SKM-1 treated with dmso at 0.1 percent for 144 hours (cell line): Measurements from ENCODE around the gene SLC25A21.
"Not testable (repeated sequence)": the region's sequence is repeated elsewhere in the genome, so short reads cannot be mapped to it uniquely, and the experiment has no call there.

Experiments
- DNase-seq: peaks from one replicate; lab custom pipeline; 2025; ENCODE audit not compliant: unreplicated experiment; lab: John Stamatoyannopoulos, UW

SLC25A21 gene

DNA sequence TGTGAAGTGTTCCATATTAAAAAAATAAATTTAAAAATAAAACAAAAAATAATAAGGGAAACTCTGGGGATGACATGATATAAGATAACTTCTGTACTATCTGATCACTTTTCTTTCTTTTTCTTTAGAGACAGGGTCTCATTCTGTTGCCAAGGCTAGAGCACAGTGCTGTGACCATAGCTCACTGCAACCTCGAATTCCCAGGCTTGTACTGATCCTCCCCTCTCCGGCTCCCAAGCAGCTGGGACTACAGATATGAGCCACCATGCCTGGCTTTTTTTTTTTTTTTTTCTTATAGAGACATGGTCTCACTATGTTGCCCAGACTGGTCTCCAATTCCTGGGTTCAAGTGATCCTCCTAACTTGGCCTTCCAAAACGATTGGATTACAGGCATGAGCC lies 14.9 kb upstream of the SLC25A21 start:
- no peak for DNase-seq

DNA sequence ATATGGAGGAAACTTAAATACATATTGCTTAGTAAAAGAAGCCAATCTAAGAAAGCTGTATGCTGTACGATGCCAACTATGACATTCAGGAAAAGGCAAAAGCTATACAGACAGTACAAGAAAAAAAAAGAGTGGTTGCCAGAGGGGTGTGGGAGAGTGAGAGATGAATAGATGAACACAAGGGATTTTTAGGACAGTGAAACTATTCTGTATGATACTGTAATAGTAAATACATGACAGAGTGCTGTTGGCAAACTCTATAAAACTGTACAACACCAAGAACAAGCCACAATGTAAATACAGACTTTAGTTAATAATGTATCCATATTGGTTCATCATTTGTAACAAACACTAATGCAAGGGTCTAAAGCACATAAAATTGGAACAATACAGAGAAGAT lies 14.5 kb upstream of the SLC25A21 start:
- no peak for DNase-seq

DNA sequence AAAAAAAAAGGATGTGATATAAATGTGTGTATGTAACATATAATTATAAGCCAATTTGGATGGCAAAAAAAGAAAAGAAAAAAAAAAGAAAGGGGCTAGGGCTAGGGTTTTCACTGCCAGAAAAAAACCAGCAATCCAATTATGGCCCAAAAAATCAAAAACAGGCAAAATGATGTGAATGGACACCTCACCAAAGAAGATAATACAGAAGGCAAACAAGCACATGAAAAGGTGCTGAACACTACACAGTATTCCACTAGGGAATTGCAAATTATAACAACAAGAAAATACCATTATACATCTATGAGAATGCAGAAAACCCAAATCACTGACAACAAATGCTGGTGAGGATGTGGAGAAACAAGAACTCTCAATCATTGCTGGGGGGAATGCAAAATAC lies 13.3 kb upstream of the SLC25A21 start:
- DNase-seq: no peak

DNA sequence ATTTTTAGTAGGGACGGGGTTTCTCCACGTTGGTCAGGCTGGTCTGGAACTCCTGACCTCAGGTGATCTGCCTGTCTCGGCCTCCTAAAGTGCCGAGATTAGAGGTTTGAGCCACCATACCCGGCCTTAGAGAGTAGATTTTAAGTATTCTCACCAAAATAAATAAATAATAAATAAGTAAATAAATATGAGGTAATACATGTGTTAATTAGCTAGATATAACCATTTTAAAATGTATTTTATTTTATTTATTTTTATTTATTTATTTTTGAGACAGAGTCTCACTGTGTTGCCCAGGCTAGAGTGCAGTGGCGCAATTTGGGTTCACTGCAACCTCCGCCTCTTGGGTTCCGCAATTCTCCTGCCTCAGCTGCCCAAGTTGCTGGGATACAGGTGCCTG lies 12.1 kb upstream of the SLC25A21 start:
- DNase-seq: not testable (repeated sequence)

DNA sequence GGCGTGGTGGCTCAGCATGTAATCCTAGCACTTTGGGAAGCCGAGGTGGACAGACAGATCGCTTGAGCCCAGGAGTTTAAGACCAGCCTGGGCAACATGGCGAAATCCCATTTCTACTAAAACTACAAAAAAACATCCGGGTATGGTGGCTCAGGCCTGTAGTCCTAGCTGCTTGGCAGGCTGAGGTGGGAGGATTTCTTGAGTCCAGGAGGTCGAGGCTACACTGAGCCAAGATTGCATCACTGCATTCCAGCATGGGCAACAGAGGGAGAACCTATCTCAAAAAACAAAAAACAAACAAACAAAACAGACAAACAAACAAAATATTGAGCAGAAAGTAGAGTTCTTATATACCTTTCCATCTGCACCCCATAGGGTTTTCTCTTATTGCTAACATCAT lies 9.0 kb upstream of the SLC25A21 start:
- DNase-seq: no peak

DNA sequence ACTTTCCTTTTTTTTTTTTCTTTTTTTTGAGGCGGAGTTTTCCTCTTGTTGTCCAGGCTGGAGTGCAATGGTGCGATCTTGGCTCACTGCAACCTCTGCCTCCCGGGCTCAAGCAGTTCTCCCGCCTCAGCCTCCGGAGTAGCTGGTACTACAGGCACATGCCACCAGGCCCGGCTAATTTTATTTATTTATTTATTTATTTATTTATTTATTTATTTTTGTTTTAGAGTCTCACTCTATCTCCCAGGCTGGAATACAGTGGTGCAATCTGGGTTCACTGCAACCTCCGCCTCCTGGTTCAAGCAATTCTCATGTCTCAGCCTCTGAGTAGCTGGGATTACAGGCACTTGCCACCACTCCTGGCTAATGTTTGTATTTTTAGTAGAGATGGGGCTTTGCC lies 8.5 kb upstream of the SLC25A21 start:
- DNase-seq: not testable (repeated sequence)

DNA sequence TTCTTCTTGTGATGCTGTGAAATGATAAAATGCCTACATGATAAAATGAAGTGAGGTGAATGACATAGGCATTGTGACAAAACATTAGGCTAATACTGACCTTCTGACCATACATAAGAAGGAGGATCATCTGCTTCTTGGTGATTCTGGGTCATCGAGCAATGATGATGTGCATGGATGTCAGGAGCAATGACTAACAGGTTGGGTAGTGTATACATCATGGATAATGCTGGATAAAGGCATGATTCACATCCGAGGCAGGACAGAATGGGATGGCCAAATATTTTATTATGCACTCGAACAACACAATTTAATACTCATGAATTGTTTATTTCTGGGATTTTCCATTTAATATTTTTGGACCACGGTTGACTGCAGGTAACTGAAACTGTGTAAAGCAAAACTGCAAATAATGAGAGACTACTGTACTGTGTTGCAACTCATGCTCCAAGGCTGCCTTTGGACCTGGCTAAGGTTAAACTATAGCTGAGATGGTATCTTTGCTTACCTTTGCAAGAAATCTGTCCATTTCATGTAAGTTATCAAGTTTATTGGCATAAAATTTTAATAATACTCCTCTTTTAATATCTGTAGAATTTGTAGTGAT lies 7.6 kb upstream of the SLC25A21 start:
- no peak for DNase-seq

DNA sequence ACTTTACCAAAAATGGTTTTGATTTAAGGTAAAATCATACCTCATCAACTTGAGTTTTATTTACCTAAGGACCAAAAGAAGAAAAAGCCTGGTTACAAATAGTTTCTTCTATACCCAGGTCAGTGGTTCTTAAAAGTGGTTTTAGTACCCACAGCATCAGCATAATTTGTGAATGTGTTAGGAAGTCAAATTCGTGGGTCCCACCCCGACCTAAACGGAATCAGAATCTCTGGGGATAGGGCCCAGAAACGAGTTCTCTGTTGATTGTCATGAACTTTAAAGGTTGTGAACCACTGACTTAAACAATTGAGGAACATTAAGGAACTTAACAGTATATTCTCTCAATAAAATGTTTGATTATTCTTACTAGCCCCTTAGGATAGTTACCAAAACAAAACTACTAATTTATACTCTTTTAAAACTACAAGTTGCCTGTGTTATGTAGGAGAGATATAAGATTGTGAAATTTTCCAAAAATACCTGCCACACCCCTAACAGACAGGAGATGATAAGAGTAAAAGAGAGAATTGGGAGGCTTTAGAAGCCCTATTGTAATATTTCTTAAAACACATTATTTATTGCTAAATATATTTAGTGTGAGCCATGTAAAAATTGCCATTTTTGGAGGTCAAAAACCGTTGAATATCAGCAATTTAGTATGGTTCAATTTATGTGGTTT lies 669 bp upstream of the SLC25A21 start:
- no peak for DNase-seq

DNA sequence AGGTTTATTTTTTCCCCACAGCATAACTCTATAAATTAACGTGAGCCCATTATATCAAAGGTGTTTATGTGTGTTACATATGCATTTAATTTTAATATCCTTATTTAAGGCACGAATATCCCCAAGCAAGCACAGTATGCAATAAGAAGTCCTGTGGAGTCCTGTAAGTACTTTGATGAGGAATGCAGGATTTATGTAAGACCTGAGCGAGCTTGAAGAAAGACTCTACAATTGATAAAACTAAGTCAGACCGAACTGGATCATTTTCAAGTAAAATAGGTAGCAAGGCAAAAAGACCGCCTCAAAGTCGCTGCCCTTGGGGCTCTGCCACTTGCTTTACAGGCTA lies 755 bp downstream of the SLC25A21 start:
- no peak for DNase-seq

DNA sequence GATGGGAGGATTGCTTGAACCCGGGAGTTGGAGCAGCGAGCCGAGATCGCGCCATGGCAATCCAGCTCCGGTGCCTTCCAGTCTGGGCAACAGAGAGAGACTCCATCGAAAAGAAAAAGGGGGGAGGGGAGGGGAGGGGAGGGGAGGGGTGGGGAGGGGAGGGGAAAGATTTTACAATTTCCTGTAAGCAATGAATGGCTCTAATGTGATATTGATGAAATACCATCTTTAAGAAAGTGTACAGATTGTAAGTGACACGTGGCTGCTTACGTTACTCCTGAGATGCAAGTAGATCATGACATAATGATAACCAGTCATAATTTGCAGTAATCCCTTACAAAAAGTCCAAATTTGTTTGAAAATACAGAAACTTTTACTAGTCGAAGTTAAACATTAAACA lies 1.4 kb downstream of the SLC25A21 start:
- no peak for DNase-seq

DNA sequence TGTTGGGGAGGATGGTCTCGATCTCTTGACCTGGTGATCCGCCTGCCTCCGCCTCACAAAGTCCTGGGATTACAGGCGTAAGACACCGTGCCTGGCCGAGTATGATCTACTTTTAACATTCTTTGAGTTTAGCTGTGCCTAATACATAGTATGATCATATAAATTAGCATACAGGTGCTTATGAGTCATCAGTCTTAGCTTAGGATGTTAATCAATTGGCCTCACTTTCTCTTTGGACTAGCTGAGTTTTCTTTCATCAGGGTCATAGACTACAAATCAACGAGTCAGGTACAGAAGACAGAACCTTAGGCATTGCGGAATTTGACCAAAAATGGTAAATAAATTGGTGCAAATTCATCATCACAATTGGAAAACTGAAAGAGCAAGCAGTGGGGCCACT lies 2.2 kb downstream of the SLC25A21 start:
- DNase-seq: no peak

DNA sequence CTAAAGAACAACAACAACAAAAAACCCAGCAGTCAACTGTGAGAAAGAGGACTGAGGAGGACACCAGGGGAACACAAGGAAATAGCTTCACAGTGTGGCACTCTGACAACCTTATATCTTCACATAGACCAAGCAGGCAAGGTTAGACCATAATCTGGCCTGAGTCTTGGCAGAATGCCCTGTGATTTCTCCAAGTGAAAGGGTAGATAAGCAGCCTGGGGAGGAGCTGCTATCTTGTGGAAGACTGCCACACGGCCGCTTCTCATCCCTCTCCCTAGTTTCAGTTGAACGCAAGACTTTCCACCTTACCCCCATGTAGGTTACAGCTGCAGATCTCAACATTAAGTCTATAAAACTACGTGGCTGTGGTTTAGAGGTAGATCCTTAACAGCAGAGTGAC lies 3.7 kb downstream of the SLC25A21 start:
- no peak for DNase-seq

DNA sequence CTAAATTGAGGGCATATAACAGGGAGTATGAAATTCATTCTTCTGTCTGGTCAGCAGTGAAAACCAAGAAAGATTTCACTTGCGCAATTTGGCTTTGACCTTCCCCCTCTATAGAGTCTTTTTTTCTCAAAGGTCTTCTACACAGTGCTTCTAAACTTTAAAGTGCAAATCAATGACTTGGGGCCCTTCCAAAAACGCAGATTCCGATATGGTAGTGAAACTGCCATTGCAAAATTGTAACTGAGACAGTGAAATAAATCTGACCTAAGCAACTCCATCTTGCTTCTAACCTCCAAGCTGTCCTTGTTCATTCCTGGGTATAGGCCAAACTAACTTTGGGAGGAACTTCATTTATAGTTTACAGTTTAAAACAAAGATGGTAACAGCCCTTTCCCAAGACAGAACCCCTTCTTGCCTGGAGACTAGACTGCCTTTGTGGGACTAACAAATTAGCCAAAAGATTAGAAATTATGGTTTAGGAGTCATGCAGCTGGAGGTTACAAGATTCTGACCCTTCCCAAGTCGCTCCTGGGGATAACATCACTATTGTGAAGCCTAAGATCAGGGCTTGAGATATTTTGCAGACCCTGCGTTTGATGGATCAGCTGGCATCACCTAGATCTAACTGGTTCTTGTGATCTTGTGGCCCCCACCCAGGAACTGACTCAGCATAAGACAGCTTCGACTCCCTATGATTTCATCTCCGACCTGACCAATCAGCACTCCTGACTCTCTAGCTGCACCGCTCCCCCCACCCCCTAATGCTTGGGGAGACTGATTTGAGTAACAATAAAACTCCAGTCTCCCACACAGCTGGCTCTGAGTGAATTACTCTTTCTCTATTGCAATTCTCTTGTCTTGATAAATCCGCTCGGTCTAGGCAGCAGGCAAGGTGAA lies 5.0 kb downstream of the SLC25A21 start:
- no peak for DNase-seq

DNA sequence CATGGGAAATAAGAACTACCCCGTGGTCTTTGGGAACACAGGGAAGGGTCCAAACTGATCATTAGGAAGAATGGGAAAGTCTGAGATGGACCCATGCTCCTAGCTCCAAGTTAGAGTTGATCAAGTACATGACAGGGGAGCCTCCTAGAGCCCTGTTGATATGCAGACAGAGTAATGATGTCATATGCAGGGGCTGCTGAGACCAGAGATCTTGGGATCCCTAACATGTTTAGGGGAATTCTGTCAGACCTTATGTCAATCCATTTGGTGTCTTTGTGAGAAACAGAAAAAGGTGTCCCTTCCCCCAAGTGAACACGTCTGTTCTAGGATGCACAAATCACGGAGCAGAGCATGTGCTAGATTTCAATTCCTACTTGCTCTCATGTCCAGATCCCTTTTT lies 6.6 kb downstream of the SLC25A21 start:
- no peak for DNase-seq

DNA sequence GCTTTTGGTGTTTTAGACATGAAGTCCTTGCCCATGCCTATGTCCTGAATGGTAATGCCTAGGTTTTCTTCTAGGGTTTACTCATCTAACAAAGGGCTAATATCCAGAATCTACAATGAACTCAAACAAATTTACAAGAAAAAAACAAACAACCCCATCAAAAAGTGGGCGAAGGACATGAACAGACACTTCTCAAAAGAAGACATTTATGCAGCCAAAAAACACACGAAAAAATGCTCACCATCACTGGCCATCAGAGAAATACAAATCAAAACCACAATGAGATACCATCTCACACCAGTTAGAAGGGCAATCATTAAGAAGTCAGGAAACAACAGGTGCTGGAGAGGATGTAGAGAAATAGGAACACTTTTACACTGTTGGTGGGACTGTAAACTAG lies 10.1 kb downstream of the SLC25A21 start:
- not testable (repeated sequence) for DNase-seq

DNA sequence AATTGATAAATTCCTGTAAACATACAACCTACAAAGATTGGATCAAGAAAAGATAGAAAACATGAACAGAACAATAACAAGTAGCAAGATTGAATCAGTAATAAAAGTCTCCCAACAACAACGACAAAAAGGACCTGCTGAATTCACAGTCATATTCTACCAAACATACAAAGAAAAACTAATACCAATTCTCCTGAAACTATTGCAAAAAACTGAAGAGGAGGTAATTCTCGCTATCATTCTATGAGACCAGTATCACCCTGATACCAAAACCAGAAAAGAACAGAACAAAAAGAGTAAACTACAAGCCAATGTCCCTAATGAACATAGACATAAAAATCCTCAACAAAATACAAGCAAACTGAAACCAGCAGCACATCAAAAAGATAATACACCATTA lies 14.4 kb downstream of the SLC25A21 start:
- DNase-seq: no peak

DNA sequence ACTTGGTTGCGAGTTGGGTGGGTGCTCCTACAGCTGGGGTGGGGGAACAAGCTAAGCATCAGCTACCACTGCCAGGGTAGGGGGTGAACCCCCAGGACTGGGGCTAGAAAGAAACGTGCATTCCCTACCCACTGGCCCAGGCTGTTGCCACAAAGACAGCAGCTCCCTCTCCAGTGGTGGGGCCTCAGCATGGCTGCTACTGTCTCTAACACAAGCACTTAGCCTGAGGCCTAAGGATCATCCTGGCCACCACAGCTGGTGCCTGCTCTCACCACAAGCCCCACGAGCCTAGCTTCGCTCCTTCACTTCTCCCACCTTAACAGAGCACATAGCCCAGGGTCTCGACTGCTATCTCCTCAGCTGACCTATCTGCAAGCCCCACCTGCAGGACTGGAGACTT lies 18.9 kb downstream of the SLC25A21 start:
- no peak for DNase-seq

DNA sequence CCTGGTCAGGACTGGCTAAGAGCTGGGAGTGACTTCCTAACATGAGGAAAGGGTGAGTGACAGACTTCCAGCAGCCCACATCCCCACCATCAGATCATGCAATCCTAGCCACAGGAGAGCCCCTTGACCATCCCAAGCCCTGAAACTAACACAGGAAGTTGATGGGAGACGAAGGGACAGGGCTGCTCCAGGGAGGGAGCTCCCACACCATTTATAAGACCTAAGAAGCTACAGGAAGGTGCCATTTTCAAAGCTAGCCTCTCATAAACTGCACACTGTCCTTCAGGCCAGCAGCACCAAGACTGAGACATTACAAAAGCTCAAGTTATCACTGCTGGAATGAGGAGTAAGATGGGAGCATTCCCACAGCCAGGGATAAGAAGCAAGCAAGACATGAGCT lies 19.4 kb downstream of the SLC25A21 start:
- DNase-seq: no peak

DNA sequence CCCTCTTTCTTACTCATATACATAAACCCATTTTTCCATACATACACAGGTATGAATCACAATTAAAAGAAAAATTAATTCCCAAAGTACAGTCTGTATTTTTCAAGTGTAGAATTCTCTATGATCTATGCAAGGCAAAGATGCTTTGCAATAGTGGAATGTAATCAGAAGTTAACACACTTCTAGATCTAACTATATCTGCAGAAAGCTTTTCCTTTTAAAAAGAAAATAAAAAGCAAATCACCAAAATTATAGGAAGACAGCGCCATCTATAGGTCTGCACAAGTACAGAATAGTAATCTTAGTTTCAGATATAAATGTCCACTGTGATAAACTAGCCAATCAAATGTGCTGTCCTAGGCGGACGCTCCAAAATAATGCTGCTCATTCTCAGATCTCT lies 22.0 kb downstream of the SLC25A21 start:
- DNase-seq: peak; percentile 30

DNA sequence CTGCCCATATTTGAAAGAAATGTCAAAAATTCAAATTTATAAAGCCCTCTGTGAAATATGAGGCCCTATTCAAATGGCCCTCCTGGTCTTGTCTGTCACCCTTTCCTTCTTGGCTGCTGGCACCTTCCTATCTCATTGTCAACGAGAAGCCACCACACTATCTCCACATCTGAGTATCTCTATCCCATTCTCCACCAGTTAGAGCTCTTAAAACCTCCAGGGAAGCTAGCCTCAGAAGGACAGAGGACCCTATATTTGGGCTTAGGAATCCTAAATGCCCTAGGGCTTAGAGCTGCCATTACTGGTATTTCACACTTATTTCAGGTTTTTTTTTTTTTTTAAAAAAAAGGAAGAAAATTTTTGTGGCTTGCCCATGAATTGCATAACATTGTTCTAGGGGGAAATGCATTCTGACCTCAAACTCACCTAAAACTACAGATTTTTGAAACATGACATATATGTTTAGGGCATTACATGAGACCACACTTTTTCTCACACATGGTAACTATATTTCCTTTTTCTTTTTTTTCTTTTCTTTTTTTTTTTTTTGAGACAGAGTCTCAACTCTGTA lies 25.0 kb downstream of the SLC25A21 start:
- DNase-seq: peak; percentile 71

DNA sequence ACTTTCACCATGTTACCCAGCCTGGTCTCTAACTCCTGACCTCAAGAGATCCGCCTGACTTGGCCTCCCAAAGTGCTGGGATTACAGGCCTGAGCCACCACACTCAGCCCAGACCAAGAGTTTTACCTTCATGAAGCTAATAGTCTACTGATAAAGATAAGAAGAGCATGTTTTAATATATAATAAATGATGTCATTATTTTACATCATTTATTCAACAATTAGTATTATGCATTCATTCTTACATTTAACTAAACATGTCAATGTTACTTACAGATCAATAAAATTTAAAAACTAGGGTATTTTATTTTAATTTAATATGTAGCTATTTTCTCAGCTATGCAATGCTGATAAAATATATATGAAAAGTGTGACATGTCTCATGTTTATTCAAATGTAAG lies 26.0 kb downstream of the SLC25A21 start:
- not testable (repeated sequence) for DNase-seq

DNA sequence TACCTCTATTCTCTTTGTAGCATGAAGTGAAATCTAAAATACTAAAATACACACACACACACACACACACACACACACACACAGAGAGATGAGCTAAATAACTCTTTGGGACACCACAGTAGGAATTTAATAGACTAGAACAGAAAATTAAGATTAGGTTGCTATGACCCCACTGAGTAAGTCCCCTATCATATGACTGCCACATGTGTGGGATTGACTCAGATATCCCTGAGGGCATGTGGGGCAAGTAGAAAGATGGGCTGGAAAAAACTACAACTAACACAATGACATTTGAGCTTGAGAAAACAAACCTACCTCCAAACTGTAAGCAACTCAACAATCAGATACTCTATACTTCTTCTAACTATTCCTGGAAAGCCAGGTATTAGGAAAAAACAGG lies 27.0 kb downstream of the SLC25A21 start:
- DNase-seq: no peak
